HEK293 (cell line): Measurements from ENCODE around the gene SEC22C.

Source experiments
- CTCF ChIA-PET: fragments of 350-600 bp; formaldehyde crosslinking; extraction: SDS; loops from one replicate; lab custom pipeline; 2021; ENCODE audit warnings: antibody characterized with exemption; lab: Yijun Ruan, JAX
- POLR2A ChIA-PET: fragments of 300-600 bp; formaldehyde crosslinking; extraction: SDS; loops from one replicate; lab custom pipeline; 2020; ENCODE audit warnings: antibody characterized with exemption, inconsistent platforms; lab: Yijun Ruan, JAX
- H3K27ac ChIP-seq: fragments of 200-500 bp; sonication (Bioruptor generic); 2 replicates; pipeline ENCODE4 v1.5.1; 2014; ENCODE audit warnings: low read depth, low read length, control low read depth, inconsistent platforms; ENCODE audit errors: extremely low read depth
- H3K36me3 ChIP-seq, 2 experiments: fragments of 200-500 bp in 1 of 2; sonication (Bioruptor generic) in 1 of 2; 1 replicate in 1 of 2; 2 replicates in 1 of 2; pipeline ENCODE4 v1.5.1; 2014 to 2017; ENCODE audit warnings: inconsistent platforms in 2 of 2, low read length in 2 of 2; ENCODE audit not compliant: control insufficient read depth in 2 of 2, insufficient read depth in 1 of 2
- H3K4me1 ChIP-seq: fragments of 200-500 bp; sonication (Bioruptor generic); 2 replicates; pipeline ENCODE4 v1.5.1; 2014; ENCODE audit warnings: mild to moderate bottlenecking, low read length, inconsistent platforms; ENCODE audit not compliant: control insufficient read depth, insufficient read depth
- H3K4me3 ChIP-seq: 2 replicates; pipeline ENCODE4 v1.5.1; 2011; ENCODE audit warnings: low read depth, mild to moderate bottlenecking, control low read depth, low read length, moderate library complexity
- H3K9me3 ChIP-seq: fragments of 200-500 bp; sonication (Bioruptor generic); 2 replicates; pipeline ENCODE4 v1.5.1; 2014; ENCODE audit warnings: low read depth, low read length, inconsistent platforms; ENCODE audit not compliant: control insufficient read depth, insufficient read depth
- BCL11B ChIP-seq: fragments of 450-650 bp; formaldehyde crosslinking; IDR thresholded peaks from 2 replicates; pipeline ENCODE4 v1.5.1; 2016; ENCODE audit warnings: low read depth, missing biosample characterization, missing genetic modification characterization
- FEZF1 ChIP-seq: fragments of 450-650 bp; formaldehyde crosslinking; IDR thresholded peaks from 2 replicates; pipeline ENCODE4 v1.5.1; 2016; ENCODE audit warnings: missing biosample characterization, missing genetic modification characterization
- HIC1 ChIP-seq: fragments of 450-650 bp; formaldehyde crosslinking; IDR thresholded peaks from 2 replicates; pipeline ENCODE4 v1.5.1; 2016; ENCODE audit warnings: missing biosample characterization, missing genetic modification characterization
- HOXD13 ChIP-seq: sonication (generic); formaldehyde crosslinking; IDR thresholded peaks from 2 replicates; pipeline ENCODE4 v1.8.0; 2022; ENCODE audit warnings: missing genetic modification reagents, borderline replicate concordance
- IKZF3 ChIP-seq: fragments of 450-650 bp; IDR thresholded peaks from 2 replicates; pipeline ENCODE4 v1.5.0; 2018; ENCODE audit warnings: missing biosample characterization, mild to moderate bottlenecking, missing genetic modification characterization, moderate library complexity
- KLF7 ChIP-seq: fragments of 450-650 bp; formaldehyde crosslinking; IDR thresholded peaks from 2 replicates; pipeline ENCODE4 v1.5.1; 2016; ENCODE audit warnings: missing biosample characterization, missing genetic modification characterization, borderline replicate concordance
- PRDM1 ChIP-seq: fragments of 450-650 bp; formaldehyde crosslinking; IDR thresholded peaks from 2 replicates; pipeline ENCODE4; 2016; ENCODE audit warnings: missing biosample characterization, missing genetic modification characterization
- RBAK ChIP-seq: fragments of 450-650 bp; formaldehyde crosslinking; IDR thresholded peaks from 2 replicates; pipeline ENCODE4 v1.5.1; 2016; ENCODE audit warnings: missing biosample characterization, missing genetic modification characterization
- ZNF223 ChIP-seq: fragments of 450-650 bp; formaldehyde crosslinking; IDR thresholded peaks from 2 replicates; pipeline ENCODE4 v1.5.1; 2016; ENCODE audit warnings: missing biosample characterization, missing genetic modification characterization
- ZNF292 ChIP-seq: fragments of 450-650 bp; formaldehyde crosslinking; IDR thresholded peaks from 2 replicates; pipeline ENCODE4 v1.5.1; 2016; ENCODE audit warnings: low read depth, missing biosample characterization, missing genetic modification characterization, borderline replicate concordance
- ZNF341 ChIP-seq: fragments of 450-650 bp; formaldehyde crosslinking; IDR thresholded peaks from 2 replicates; pipeline ENCODE4; 2016; ENCODE audit warnings: low read depth, missing biosample characterization, missing genetic modification characterization
- ZNF398 ChIP-seq: fragments of 450-650 bp; formaldehyde crosslinking; IDR thresholded peaks from 2 replicates; pipeline ENCODE4 v1.5.1; 2017; ENCODE audit warnings: missing biosample characterization, missing genetic modification characterization
- ZNF416 ChIP-seq: fragments of 450-650 bp; formaldehyde crosslinking; IDR thresholded peaks from 2 replicates; pipeline ENCODE4 v1.5.1; 2016; ENCODE audit warnings: missing biosample characterization, missing genetic modification characterization
- ZNF610 ChIP-seq: fragments of 450-650 bp; formaldehyde crosslinking; IDR thresholded peaks from 2 replicates; pipeline ENCODE4 v1.5.1; 2016; ENCODE audit warnings: missing biosample characterization, missing genetic modification characterization, borderline replicate concordance
- ZNF692 ChIP-seq: fragments of 450-650 bp; formaldehyde crosslinking; IDR thresholded peaks from 2 replicates; pipeline ENCODE4 v1.5.1; 2016; ENCODE audit warnings: missing biosample characterization, missing genetic modification characterization
- ZNF747 ChIP-seq: fragments of 450-650 bp; formaldehyde crosslinking; IDR thresholded peaks from 2 replicates; pipeline ENCODE4 v1.5.1; 2016; ENCODE audit warnings: missing biosample characterization, missing genetic modification characterization
- ZNF843 ChIP-seq: fragments of 450-650 bp; formaldehyde crosslinking; IDR thresholded peaks from 2 replicates; pipeline ENCODE4 v1.5.1; 2016; ENCODE audit warnings: missing biosample characterization, missing genetic modification characterization

Gene SEC22C

GRCh38 chr3:42519568-42519962, 62.2 kb downstream of the SEC22C start:
- CTCF ChIA-PET, result interaction anchor here (0.7 to 0.8 kb wide), 2 partner anchors 29 to 48 kb away, joined by 3 to 5 read pairs; no protein-coding TSS in a partner anchor
- H3K27ac ChIP-seq, result no peak overlapping the region
- POLR2A ChIA-PET, result no interaction called here

GRCh38 chr3:42518800-42519567, 62.8 kb downstream of the SEC22C start:
- ChIA-PET POLR2A (no interaction called here), CTCF (interaction anchor here (0.7 to 1.3 kb wide), 3 partner anchors 17 to 47 kb away, joined by 3 to 5 read pairs (median 4); no protein-coding TSS in a partner anchor)
- H3K27ac ChIP-seq, result no peak overlapping the region

More at GRCh38 chr3:42519568-42519962, 62.2 kb downstream of the SEC22C start:
- TF ChIP-seq FEZF1 (tag by site-specific recombination) (no peak), RBAK (tag by site-specific recombination) (no peak), KLF7 (tag by site-specific recombination) (no peak), ZNF843 (tag by site-specific recombination) (no peak), ZNF747 (tag by site-specific recombination) (no peak), HIC1 (tag by site-specific recombination) (no peak), ZNF398 (tag by site-specific recombination) (no peak), ZNF610 (tag by site-specific recombination) (no peak), PRDM1 (tag by site-specific recombination) (no peak), ZNF416 (tag by site-specific recombination) (no peak), ZNF341 (tag by site-specific recombination) (no peak)
- H3K4me3 ChIP-seq, result no peak overlapping the region
- H3K36me3 ChIP-seq, result no peaks in the 10 kb centered on the region
- no peaks in the 10 kb centered on the region for H3K9me3 ChIP-seq
- H3K4me1 ChIP-seq, result no peaks in the 10 kb centered on the region

More at GRCh38 chr3:42518800-42519567, 62.8 kb downstream of the SEC22C start:
- H3K36me3 ChIP-seq, result no peaks in the 10 kb centered on the region
- no peaks in the 10 kb centered on the region for H3K4me1 ChIP-seq
- no peaks in the 10 kb centered on the region for H3K9me3 ChIP-seq
- no peak overlapping the region for H3K4me3 ChIP-seq
- TF ChIP-seq IKZF3 (tag by site-specific recombination) (no peak), HIC1 (tag by site-specific recombination) (no peak), ZNF223 (no peak), ZNF692 (no peak), HOXD13 (CRISPR knock-in tag) (no peak), ZNF292 (tag by site-specific recombination) (no peak), BCL11B (tag by site-specific recombination) (no peak)
